Stimulated activated CD8-positive, alpha-beta memory T cell treated with anti-CD3 and anti-CD28 coated beads, Interleukin-7, amount 100 ng/mL, for 1 hour (primary cell): ENCODE data around the gene FBXO34.
"Not testable (repeated sequence)": the region's sequence is repeated elsewhere in the genome, so short reads cannot be mapped to it uniquely, and the experiment has no call there.

Experiments
- DNase-seq, 2 donors: peaks; one replicate each; pipeline ENCODE4 v3.0.0-alpha.2; 2020; ENCODE audit warnings: low read depth in 2 of 2

Gene FBXO34

DNA sequence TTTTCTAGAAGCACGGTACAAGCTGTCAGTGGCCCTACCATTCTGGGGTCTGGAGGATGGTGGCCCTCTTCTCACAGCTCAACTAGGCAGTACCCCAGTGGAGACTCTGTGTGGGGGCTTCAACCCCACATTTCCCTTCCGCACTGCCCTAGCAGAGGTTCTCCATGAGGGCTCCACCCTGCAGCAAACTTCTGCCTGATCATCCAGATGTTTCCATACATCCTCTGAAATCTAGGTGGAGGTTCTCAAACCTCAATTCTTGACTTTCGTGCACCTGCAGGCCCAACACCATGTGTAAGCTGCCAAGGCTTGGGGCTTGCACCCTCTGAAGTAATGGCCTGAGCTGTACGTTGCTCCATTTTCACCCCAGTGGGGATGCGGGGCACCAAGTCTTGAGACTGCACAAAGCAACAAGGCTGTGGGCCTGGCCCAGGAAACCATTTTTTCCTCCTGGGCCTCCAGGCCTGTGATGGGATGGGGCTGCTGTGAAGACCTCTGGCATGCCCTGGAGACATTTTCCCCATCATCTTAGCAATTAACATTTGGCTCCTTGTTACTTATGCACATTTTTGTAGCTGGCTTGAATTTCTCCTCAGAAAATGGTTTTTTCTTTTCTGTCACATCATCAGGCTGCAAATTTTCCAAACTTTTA is 41.3 kb downstream of the FBXO34 start:
- not testable (repeated sequence) for DNase-seq

DNA sequence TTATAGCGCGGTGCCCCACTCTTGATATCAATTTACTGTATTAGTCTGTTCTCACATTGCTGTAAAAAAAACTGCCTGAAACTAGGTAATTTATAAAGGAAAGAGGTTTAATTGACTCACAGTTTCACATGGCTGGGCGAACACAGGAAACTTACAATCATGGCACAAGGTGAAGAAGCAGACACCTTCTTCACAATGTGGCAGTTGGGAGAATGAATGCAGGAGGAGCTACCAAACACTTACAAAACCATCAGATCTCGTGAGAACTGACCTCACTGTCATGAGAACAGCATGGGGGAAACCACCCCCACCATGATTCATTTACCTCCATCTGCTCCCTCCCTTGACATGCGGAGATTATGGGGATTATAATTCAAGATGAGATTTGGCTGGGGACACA is 42.3 kb downstream of the FBXO34 start:
- no peak for DNase-seq

DNA sequence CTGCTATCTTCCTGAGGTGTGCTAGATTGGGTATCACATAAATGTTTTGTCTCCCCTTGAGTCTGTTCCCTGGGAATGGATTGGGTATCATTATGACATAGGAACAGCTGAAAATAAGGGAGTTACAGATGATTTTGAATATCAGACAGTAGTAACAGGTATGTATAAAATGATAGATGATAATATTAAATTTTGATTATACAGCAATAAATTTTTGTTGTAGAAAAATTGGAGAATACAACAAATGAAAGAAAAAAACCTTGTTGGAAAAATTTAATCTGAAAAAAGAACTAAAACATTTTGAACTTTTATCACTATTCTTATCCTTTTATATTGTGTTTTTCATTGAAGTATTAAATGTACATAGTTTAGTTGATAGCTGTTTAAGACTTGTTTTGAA is 43.2 kb downstream of the FBXO34 start:
- DNase-seq: no peak

DNA sequence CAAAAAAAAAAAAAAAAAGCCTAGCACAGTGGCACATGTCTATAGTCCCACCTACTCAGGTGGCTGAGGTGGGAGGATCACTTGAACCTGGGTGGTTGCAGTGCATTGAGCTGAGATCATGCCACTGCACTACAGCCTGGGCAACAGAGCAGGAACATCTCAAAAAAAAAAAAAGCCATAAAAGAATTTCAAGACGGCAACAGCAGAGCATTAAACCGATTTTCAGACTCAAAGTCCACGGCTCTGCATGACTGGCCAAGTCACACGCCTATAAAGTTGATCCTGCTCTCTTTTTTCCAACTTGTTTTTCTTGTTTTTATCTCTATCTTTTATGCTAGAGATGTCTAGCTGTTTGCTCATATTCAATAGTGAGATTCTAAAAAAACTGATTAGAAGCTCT is 45.3 kb downstream of the FBXO34 start:
- no peak for DNase-seq

DNA sequence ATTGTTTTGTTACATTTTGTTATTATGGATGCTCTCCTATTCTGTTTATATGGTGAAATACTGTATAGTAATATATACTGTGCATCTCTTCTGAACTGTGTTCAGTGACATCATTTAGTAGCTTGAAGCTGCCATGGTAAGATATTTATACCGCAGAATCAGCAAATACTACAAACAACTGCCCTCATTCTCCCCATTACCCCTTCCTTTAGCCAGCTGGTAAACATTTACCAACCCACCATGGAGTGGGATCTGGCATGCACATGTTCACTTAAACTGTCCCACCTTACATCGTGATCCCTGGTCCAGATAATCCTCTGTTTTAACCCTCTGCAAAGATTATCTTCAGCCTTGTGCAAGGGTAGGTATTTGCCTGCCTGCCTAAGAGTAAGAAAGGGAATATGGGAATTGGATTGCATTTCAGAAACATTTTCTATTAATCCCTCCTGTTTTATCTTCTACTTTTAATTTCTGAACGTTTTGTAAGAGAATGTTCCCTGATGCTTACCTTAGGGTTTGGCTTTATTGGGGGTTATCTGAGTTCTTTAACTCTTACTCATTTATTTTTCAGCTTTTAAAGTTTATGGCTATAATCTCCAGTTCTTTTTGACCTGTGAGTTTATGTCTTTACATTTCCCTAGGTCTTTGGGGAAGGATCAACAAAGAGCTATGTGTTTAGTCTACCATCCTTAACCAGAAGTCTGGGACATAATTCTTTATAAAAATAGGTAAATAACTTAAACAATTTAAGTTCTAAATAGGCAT is 46.5 kb downstream of the FBXO34 start:
- no peak for DNase-seq

DNA sequence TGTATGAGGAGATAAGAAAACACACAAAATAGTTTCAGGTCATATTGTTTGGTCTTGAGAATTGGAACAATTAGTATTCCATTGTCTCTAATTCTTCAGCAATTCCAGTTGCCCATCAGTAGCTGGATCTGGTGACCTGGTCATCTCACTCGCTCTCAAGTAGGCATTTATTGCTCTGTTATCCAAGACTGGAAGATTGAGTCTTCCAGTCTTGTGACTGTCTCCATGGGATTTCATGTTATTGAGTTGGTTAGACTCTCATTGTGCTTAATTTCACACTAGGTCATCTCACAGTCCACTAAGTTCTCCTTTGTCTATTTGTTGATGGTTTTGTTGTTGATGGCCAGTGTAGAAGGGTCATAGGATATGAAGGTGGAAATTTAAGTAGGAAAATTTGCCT is 47.5 kb downstream of the FBXO34 start:
- no peak for DNase-seq

DNA sequence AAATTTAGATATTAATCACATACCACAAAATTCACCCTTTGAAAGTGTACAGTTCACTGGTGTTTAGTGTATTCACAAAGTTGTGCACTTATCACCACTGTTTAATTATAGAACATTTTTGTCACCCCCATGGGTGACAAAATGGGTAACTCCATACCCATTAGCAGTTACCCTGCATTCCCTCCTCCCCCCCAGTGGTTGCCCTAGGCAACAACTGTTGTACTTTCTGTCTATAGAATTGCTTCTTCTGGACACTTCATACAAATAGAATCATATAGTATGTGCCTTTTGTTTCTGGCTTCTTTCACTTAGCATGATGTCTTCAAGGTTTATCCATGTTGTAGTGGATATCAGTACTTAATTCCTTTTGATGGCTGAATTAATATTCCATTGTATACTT is 52.7 kb downstream of the FBXO34 start:
- DNase-seq: no peak

DNA sequence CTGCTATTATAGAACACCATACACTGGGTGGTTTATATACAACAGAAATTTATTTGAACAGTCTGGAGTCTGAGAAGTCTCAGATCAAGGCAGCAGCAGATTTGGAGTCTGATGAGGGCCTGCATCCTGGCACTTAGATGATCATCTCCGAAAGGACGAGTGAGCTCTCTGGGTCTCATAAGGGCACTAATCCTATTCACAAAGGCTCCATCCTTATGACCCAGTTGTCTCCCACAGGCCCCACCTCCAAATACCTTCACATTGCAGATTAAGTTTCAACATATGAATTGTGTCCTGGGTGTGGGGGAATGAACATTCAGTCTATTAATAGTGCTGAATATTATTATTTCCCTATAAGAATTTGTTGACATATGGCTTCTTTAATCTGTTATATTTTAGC is 53.6 kb downstream of the FBXO34 start:
- DNase-seq: no peak

DNA sequence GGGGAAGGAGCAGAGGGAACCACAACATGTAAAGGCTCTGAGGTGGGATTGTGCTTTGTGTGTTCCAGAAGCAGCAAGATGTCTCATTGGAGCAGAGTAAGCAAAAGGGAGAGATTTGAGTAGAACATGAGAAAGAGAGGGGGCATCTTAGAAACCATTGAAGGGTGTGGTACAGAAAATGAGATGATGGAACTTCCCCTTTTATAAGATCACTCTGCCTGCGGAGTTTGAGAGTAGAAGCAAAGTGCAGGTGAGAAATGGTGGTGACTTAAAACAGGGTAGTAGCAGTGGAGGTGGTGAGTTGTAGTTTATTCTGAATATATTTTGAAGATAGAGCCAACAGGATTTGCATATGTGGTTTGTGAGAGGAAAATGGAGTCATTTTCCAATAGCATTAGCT is 56.0 kb downstream of the FBXO34 start:
- no peak for DNase-seq

DNA sequence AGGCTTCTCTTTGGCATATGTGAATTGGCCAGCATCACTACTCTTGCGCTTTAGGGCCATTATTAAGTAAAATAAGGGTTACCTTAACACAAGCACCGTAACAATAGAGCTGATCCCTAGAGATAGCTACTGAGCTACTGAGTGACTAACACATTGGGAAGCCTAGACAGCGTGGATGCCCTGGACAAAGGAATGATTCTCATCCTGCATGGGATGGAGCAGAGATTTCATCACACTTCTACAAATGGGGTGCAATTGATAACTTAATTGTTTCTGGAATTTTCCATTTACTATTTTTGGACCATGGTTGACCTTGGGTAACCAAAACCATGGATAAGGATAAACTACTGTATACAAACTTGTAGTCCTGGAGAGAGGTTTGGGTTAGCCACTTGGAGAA is 57.1 kb downstream of the FBXO34 start:
- no peak for DNase-seq

DNA sequence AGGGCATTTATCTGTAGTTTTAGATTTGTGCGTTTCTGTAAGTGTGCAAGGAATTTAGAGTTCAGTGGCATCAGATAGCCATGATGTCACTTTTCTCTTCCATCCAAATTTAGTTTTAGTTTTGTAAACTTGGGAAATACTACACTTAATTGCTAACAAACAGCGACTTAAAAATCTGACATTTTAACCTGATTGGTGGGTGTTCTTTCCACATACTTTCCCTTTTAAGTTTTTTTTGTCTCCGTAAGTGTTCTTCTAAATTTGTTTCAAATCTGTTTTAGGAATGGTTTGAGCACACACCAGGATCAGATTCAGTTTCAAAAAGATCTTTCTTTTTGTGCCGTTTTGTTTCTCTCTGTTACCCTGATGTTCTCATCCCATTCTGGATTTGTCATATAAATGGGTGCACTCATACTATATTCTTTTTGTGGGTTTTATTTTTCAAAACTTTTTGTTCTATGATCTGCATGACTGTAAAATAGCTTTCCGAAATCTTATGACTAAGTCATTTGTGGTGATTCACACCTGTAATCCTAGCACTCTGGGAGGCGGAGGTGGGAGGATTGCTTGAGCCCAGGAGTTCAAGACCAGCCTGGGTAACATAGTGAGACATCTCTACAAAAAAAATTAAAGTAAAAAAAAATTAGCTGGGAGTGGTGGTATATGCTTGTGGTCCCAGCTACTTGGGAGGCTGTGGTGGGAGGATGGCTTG is 58.9 kb downstream of the FBXO34 start:
- DNase-seq: no peak

DNA sequence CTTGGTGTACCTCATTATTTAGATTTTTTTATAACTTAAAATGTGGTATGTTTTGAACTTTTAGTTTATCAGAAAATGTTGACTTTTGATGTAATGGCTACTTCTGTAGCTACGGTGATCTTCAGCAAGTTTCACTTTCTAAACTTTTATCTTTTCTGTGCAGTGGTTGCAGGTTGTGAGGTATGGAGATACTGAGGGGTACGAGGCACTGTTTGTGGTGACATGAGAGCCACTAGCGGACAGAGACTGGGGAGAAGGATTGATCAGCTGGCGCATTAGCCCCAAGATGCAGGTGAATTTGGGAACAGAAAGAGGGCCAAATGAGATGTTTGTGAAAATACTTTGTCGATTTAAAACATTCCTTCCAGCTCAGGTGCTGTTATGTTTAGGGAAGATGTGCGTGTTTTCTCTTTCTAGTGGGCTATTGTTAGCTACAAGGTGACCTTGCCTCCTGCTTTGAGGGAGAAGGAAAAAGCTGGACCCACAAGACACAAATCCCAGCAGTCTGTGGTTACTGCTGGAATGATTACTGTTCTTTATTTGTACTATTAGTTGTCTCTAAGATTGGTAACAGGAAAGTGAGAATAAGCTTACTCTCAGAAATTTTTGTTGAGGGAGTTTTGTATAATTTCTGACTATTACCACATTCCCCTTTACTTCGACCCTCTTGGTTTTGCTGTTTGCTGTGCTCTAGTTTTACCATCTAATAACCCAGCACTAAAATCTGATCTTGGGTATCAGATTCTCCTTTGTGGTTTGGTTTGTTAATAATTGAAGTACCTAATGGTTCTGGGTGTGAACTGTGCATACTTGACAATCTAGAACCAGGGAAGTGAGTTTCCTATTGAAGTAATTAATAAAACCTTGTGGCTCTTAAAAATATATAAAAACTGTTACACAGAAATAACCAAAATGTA is 61.7 kb downstream of the FBXO34 start:
- no peak for DNase-seq

DNA sequence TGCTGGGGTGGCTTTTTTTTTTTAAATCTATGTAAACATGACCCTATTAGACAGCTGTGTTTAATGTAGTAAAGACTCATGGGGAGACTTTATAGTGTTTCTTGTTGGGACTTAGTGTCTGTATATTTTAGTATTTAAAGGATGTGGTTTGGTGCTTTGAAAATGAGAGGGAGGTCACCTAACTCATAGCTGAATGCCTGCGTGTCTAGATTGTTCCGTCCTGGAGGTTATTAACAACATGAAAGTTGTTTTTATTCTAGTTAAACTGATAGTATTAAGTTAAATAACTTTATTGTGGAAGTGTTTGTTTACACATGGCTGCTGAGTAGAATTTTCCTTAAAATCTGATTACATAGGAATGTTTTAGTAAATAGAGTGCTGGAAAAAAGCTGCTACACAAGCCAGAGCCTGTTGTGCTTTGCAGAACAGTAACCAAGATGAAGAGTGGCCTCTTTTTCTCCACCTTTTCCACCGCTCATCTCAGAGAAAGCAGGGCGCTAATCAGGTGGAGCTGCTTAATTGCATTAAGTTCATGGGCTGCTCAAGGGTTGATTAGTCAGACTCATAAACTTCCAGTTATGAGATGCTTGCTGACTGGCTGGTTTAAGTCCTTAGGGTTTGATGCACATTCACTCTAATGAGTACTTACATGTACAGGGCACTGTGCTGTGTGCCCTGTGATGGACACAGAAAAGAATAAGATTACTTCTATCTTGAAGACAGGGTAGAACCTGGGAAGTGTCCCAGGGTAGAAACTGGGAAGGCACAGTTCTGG is 62.7 kb downstream of the FBXO34 start:
- no peak for DNase-seq

DNA sequence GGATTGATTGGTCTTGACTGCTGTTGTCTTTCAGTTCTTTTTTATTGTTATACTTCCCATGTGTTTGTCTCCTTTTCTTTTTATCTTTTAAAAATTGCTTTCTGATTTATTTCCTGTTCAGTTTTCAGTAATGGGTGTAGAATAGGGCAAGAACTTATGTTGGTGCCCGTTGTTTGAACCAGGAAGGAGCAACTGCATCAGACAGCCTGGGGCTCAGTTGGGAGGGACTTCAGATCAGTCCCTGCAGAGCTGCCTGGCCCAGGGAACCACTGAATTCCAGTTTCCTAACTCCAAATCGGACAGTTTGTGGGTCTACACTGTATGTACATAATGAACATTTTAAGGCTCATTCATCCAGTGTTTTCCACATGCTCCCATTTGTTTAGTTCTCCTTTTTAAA is 64.9 kb downstream of the FBXO34 start:
- no peak for DNase-seq

DNA sequence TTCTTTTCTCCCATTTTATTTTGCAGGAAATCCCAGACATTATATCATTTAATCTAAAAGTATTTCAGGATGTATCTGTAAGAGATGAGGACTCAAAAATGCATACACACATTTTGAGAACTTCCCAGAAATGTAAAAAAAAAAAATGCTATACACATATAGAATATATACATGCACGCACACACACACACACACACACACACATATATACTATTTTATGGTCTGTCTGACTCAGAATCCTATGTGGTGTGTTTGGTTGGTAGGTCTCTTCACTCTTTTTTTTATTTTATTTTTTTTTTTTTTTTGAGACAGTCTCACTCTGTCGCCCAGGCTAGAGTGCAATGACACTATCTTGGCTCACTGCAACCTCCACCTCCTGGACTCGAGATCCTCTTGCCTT is 65.5 kb downstream of the FBXO34 start:
- DNase-seq: no peak

DNA sequence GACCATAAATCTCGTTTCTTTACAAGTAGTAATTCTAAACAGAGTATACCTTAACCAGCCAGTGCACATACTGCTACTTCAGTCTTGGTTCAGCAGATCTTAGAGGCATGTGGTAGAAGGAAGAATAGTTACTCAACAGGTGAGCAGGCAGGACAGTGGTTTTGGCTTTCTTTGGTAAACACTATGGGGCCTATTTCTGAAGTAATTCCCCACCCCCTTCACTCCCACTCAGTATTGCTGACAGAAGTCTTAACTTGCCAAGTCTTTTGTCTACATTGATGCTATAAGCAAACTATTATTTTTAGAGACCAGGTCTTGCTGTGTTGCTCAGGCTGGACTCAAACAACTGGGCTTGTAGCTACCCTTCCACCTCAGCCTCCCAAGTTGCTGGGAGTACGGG is 68.5 kb downstream of the FBXO34 start:
- DNase-seq: no peak

DNA sequence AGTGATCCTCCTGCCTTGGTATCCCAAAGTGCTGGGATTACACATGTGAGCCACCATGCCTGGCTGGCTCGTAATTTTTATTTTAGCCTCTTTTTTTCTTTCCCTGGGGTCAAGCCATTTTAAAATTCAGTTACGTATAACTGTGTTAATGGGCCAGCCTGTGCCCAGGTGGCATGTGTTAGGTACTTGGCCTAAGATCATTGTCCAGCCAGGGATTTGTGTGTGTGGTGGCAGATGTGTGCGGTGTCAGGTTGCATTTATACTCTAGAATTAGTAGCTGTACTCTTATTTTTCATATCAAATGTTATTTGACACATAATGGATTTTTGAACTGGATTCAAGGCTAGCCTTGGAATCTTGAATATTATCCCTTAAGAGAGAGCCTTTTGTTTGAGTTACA is 69.3 kb downstream of the FBXO34 start:
- DNase-seq: no peak

DNA sequence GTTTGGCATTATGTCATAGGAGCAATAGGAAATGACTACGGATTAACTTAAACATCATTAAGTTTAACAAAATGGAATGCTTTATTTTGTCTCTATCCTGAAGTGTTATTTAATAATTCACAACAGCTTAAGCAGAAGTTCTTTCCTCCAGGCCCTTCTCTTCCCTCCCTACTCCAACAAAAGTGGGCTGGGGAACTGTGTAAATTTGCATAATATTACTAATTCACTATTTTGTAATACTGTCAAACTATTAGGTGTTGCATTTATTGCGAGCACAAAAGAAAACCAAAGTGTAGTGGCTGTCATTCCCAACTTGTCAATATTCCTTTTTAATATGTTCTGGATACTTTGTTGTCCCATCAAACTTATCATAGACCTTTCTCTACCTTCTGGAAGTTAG is 70.6 kb downstream of the FBXO34 start:
- DNase-seq: no peak

DNA sequence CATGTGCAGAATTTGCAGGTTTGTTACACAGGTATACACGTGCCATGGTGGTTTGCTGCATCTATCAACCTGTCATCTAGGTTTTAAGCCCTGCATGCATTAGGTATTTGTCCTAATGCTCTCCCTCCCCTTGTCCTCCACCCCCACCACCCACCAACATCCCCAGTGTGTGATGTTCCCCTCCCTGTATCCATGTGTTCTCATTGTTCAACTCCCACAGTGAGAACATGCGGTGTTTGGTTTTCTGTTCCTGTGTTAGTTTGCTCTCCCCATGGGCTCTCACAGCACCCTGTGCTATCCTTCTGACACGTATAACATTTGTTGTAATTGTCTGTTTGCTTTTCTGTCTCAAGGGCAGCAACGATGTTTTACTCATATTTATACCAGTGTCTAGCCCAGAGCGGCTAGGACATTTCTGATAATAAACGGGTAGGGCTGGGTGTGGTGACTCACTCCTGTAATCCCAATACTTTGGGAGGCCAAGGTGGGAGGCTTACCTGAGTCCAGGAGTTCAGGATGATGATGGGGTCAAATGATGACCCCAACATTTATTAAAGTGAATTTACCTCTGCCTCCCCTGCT is 73.5 kb downstream of the FBXO34 start:
- not testable (repeated sequence) for DNase-seq

DNA sequence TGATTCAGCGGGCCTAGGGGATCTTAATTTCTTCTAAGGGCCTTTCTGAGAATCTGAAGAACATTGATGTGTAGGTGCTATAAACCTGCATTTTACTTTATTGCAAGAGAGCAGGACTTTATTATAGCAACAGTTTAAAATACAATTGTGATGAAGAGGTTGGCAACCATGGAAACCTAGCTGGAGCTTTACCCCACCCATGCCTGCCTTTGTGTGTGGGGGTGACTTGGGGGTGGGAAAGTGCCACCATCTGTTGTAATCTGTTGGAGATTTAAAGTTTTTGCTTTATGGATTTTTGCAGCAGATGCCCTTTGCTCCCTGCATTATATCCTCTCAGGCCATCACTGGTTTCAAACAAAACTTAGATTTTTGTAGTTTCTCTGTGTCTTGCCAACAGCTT is 75.8 kb downstream of the FBXO34 start:
- DNase-seq: no peak

DNA sequence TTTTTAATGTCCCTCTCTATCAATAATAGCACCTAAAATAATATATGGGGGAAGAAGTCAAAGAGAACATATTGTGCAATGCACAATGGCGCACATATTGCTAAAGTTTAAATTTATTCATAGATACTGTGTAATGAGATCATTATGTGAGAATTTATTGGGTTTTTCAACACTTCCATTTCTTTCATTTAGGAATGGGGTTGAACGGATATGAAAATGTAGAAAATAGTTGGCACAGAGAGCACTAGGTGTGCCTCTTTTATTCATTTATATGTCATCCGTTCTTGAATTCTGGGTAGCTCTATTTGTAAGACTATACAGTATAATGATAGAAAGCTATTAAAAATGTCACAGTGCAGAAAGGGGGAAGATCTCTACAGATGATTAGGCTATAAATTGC is 76.5 kb downstream of the FBXO34 start:
- no peak for DNase-seq
